ENCODE data around the gene AHCTF1. TPM values are rescaled to one million over a fixed set of nuclear protein-coding genes. Genes with fewer than 3 reads are reported as not detected.

AHCTF1 gene
- total RNA-seq, 1 donor: 38.7 TPM

DNA sequence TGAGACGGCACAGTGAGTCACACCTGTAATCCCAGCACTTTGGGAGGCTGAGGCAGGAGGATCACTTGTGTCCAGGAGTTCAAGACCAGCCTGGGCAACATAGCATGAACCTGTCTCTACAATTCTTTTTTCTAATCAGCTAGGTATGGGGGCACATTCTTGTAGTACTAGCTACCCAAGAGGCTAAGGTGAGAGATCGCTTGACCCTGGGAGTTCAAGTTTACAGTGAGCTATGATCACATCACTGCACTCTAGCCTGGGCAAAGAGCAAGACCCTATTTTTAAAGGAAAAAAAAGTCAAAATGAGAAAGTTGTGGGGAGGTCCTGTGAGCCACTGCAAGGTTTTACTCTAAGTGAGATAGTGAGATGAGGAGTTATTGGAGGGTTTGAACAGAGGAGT is 34.8 kb upstream of the AHCTF1 start:
- no peak for DNase-seq (ENCODE audit: low read depth)
- no peak for TF ChIP-seq CTCF (IDR thresholded peaks at IDR 0.05; ENCODE audit: insufficient read depth, low read length)
- no peak overlapping the region for H3K4me3 ChIP-seq (ENCODE audit: low read depth, low read length)

GRCh38 chr1:246959944-246960693 is 28.4 kb upstream of the AHCTF1 start:
- DNase-seq (ENCODE audit: low read depth): no peak
- no peak overlapping the region for H3K4me3 ChIP-seq (ENCODE audit: low read depth, low read length)
- no peak for TF ChIP-seq CTCF (IDR thresholded peaks at IDR 0.05; ENCODE audit: insufficient read depth, low read length)

DNA sequence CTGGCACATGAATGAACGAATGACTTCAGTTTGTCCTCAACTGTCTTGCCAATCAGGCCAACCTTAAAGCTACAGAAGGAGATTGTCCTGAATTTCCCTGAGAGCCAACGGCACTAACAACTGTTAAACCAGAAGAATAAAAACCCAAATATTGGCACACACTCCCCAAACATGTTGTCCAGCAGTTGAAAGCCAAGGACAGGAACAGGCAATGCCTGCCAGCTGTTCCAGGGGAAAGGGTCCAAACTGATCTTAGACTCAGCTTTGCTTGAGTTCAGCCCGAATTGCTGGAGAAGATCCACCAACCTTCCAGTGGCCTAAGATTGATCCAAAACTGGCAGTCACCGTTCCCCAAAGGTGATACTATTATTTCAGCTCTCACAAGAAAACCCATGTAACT is 22.4 kb upstream of the AHCTF1 start:
- no peak for DNase-seq (ENCODE audit: low read depth)
- TF ChIP-seq CTCF (IDR thresholded peaks at IDR 0.05; ENCODE audit: insufficient read depth, low read length): no peak
- H3K4me3 ChIP-seq (ENCODE audit: low read depth, low read length): no peak overlapping the region

DNA sequence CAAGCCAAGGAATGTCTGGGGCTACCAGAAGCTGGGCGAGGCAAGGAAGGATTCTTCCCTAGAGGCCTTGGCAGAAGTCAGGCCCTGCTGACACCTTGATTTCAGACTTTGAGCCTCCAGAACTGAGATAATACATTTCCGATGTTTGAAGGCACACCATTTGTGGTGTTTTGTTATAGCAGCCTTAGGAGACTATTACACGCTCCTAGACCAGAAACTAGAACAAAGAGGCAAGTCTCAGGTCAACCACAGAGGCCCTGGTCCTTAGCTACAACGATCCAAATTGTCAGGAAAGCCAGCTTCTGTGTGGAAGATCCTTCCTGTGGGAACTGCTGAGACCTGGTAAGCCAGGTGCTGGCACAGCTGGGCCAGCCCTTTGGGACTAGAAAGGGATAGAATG is 19.7 kb upstream of the AHCTF1 start:
- TF ChIP-seq CTCF (IDR thresholded peaks at IDR 0.05; ENCODE audit: insufficient read depth, low read length): no peak
- no peak for DNase-seq (ENCODE audit: low read depth)
- H3K4me3 ChIP-seq (ENCODE audit: low read depth, low read length): no peak overlapping the region

- TF ChIP-seq CTCF (IDR thresholded peaks at IDR 0.05; ENCODE audit: insufficient read depth, low read length): no peak
- H3K4me3 ChIP-seq (ENCODE audit: low read depth, low read length): no peak overlapping the region
- DNase-seq (ENCODE audit: low read depth): no peak
Observed at GRCh38 chr1:246949956-246950355, 18.2 kb upstream of the AHCTF1 start.

- TF ChIP-seq CTCF (IDR thresholded peaks at IDR 0.05; ENCODE audit: insufficient read depth, low read length): no peak
- peak; percentile 37 for DNase-seq (ENCODE audit: low read depth)
- no peak overlapping the region for H3K4me3 ChIP-seq (ENCODE audit: low read depth, low read length)
Observed at GRCh38 chr1:246947255-246947654, 15.5 kb upstream of the AHCTF1 start.

DNA sequence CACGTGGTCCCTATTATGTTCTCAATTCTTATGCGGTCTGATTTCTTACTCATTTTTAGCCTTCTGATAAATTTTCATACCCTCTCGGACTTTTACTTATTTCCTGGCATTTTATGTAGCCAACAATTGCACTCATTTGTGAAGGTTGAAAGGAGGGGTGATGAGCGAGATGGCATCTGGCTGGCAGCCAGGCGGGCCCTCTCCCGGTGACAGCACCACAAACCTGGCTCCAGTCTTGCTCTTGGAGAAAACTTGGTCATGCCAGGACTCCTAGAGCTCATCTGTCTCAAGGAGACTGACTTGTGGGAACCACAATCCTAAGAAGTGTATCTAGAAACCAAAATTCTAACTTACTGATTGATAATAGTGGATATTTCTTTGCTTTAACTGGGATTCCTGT is 14.6 kb upstream of the AHCTF1 start:
- H3K4me3 ChIP-seq (ENCODE audit: low read depth, low read length): no peak overlapping the region
- TF ChIP-seq CTCF (IDR thresholded peaks at IDR 0.05; ENCODE audit: insufficient read depth, low read length): no peak
- DNase-seq (ENCODE audit: low read depth): no peak

Data from fibroblast of the aortic adventitia (primary cell).